Neural progenitor cell (in vitro differentiated cells): ENCODE measurements around the gene CORO6. TPM values are rescaled to one million over a fixed set of nuclear protein-coding genes. Genes with fewer than 3 reads are reported as not detected.

Source experiments
- DNase-seq: peaks from one replicate; pipeline ENCODE4 v3.0.0-alpha.2; 2016; ENCODE audit warnings: low spot score
- H2AFZ ChIP-seq: fragments of 200-600 bp; sonication (generic); replicated peaks from 2 replicates; pipeline ENCODE4 v1.6.1; 2016; ENCODE audit warnings: antibody characterized with exemption
- H3F3A ChIP-seq: fragments of 200-600 bp; sonication (generic); 2 replicates; pipeline ENCODE4 v1.6.1; 2016; ENCODE audit warnings: antibody characterized with exemption, low read depth
- H3K27ac ChIP-seq: fragments of 200-600 bp; sonication (generic); 2 replicates; pipeline ENCODE4 v1.5.1; 2016; ENCODE audit warnings: mild to moderate bottlenecking
- H3K27me3 ChIP-seq: fragments of 200-600 bp; sonication (generic); 2 replicates; pipeline ENCODE4 v1.6.1; 2016; ENCODE audit warnings: mild to moderate bottlenecking, moderate library complexity
- H3K36me3 ChIP-seq: fragments of 200-600 bp; sonication (generic); 2 replicates; pipeline ENCODE4 v1.5.1; 2016
- H3K4me1 ChIP-seq: fragments of 200-600 bp; sonication (generic); 2 replicates; pipeline ENCODE4 v1.6.1; 2016; ENCODE audit warnings: mixed run types
- H3K4me2 ChIP-seq: fragments of 200-600 bp; sonication (generic); 2 replicates; pipeline ENCODE4 v1.6.1; 2016
- H3K4me3 ChIP-seq: fragments of 200-600 bp; sonication (generic); 2 replicates; pipeline ENCODE4 v1.5.1; 2016
- H3K79me2 ChIP-seq: fragments of 200-600 bp; sonication (generic); 2 replicates; pipeline ENCODE4 v1.6.1; 2016; ENCODE audit warnings: low read depth
- H3K9ac ChIP-seq: fragments of 200-600 bp; sonication (generic); 2 replicates; pipeline ENCODE4 v1.6.1; 2016
- H3K9me3 ChIP-seq: fragments of 200-600 bp; sonication (generic); 2 replicates; pipeline ENCODE4 v1.5.1; 2016; ENCODE audit warnings: low read depth
- H4K20me1 ChIP-seq: fragments of 200-600 bp; sonication (generic); 2 replicates; pipeline ENCODE4 v1.6.1; 2016; ENCODE audit warnings: low read depth
- H3K27ac Mint-ChIP-seq: 3 replicates; pipeline ENCODE4 v1.8.0; 2021; ENCODE audit warnings: mixed read lengths
- H3K27me3 Mint-ChIP-seq: 2 replicates; pipeline ENCODE4 v1.8.0; 2022; ENCODE audit warnings: low read depth, mild to moderate bottlenecking, inconsistent platforms, moderate library complexity, mixed read lengths; ENCODE audit not compliant: insufficient read depth
- H3K36me3 Mint-ChIP-seq: 3 replicates; pipeline ENCODE4 v1.8.0; 2021; ENCODE audit warnings: mixed read lengths
- H3K4me1 Mint-ChIP-seq: 3 replicates; pipeline ENCODE4 v1.8.0; 2021; ENCODE audit warnings: mixed read lengths
- H3K4me3 Mint-ChIP-seq: 3 replicates; pipeline ENCODE4 v1.8.0; 2021; ENCODE audit warnings: mild to moderate bottlenecking, moderate library complexity, mixed read lengths
- H3K9me3 Mint-ChIP-seq: 3 replicates; pipeline ENCODE4 v1.8.0; 2020; ENCODE audit warnings: mixed read lengths
- CTCF ChIP-seq: fragments of 200-600 bp; sonication (generic); IDR thresholded peaks from 2 replicates; pipeline ENCODE4 v1.5.1; 2017; ENCODE audit warnings: antibody characterized with exemption, mild to moderate bottlenecking
- EZH2 ChIP-seq: fragments of 200-600 bp; sonication (generic); IDR thresholded peaks from 2 replicates; pipeline ENCODE4 v1.6.1; 2017; ENCODE audit warnings: antibody characterized with exemption, mild to moderate bottlenecking, moderate library complexity
- EZH2phosphoT487 ChIP-seq: fragments of 200-600 bp; sonication (generic); IDR thresholded peaks from 2 replicates; pipeline ENCODE4 v1.6.1; 2017; ENCODE audit warnings: antibody characterized with exemption
- total RNA-seq: library from RNA; depleted of rRNA; stranded (reverse); fragments of >200 nt; gene quantifications from 2 replicates; pipeline ENCODE4 v1.2.3, GENCODE V29; 2015; ENCODE audit warnings: low replicate concordance

Gene CORO6
- total RNA-seq, 1 donor from 2014 or later, result 3.9 TPM

- TF ChIP-seq CTCF (no peak), EZH2 (peak; percentile 26)
- H3K4me3 Mint-ChIP-seq, result peak overlapping the region; percentile 50
- Histone ChIP-seq H3K36me3 (no peaks in the 10 kb centered on the region), H3K4me1 (peaks cover 28% of the 10 kb centered on the region), H3K79me2 (no peaks in the 10 kb centered on the region), H3K9ac (no peak overlapping the region), H3K27me3 (peaks cover 84% of the 10 kb centered on the region), H2AFZ (peak overlapping the region; percentile 52), H3K4me3 (peak overlapping the region; percentile 25), H3K9me3 (no peaks in the 10 kb centered on the region), H3F3A (peaks cover 36% of the 10 kb centered on the region), H3K4me2 (peak overlapping the region; percentile 84), H4K20me1 (peaks cover 11% of the 10 kb centered on the region), H3K27ac (no peak overlapping the region)
- DNase-seq, result no peak
- no peak overlapping the region for H3K27ac Mint-ChIP-seq
- H3K4me1 Mint-ChIP-seq, result peaks cover 45% of the 10 kb centered on the region
- H3K36me3 Mint-ChIP-seq, result peaks cover 2% of the 10 kb centered on the region
- H3K9me3 Mint-ChIP-seq, result no peaks in the 10 kb centered on the region
- peaks cover 35% of the 10 kb centered on the region for H3K27me3 Mint-ChIP-seq
Observed at GRCh38 chr17:29618272-29619065, 4.2 kb downstream of the CORO6 start.

DNA sequence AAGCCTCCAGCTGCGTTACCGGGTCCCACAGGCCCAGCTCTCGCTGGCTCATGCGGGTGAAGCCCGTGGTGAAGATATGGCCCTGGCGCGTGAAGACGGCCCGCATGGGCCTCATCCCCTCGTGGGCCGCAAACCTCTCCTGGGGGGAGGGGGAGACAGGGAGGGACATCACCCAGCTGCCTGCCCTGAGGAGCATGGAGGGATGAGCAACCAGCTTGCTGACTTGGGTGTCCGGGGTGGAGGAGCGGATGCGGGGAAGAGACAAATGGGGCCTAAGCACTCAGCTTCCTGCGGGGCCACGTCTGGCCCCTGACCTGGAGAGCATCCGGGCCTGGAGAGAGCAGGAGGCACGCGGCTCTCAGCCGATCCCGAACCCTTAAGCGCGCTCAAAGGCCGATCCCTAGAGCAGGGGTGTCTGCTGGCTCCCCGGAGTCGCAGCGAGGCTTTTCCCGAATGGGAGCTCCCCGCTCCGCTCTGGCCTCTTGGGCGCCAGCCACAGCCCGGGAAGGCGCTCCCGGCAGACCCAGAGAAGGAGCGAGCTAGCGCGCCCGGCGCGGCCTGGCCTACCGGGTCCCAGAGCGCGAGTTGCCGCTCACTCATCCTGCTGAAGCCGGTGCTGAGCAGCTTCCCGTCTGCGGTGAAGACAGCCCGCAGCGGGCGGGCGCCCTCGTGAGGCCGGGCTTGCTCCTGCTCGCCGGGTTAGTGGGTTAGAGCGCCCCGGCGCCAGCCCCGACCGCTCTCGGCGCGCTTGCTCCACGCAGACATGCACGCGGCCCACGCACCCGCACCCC lies 5.0 kb downstream of the CORO6 start:
- Histone ChIP-seq H3K27ac (no peak overlapping the region), H2AFZ (peak overlapping the region; percentile 52), H3K9ac (no peak overlapping the region), H3K4me1 (peaks cover 23% of the 10 kb centered on the region), H3K4me3 (peak overlapping the region; percentile 25), H3K4me2 (peak overlapping the region; percentile 84), H3F3A (peaks cover 40% of the 10 kb centered on the region), H3K79me2 (no peaks in the 10 kb centered on the region), H3K9me3 (no peaks in the 10 kb centered on the region), H4K20me1 (peaks cover 11% of the 10 kb centered on the region), H3K27me3 (peaks cover 84% of the 10 kb centered on the region), H3K36me3 (no peaks in the 10 kb centered on the region)
- peak; percentile 83 for DNase-seq
- no peak overlapping the region for H3K27ac Mint-ChIP-seq
- peaks cover 41% of the 10 kb centered on the region for H3K4me1 Mint-ChIP-seq
- TF ChIP-seq EZH2phosphoT487 (peak; percentile 75), EZH2 (peak; percentile 64), CTCF (peak; percentile 67)
- H3K36me3 Mint-ChIP-seq, result peaks cover 2% of the 10 kb centered on the region
- no peaks in the 10 kb centered on the region for H3K9me3 Mint-ChIP-seq
- H3K27me3 Mint-ChIP-seq, result peaks cover 33% of the 10 kb centered on the region
- H3K4me3 Mint-ChIP-seq, result peak overlapping the region; percentile 30

DNA sequence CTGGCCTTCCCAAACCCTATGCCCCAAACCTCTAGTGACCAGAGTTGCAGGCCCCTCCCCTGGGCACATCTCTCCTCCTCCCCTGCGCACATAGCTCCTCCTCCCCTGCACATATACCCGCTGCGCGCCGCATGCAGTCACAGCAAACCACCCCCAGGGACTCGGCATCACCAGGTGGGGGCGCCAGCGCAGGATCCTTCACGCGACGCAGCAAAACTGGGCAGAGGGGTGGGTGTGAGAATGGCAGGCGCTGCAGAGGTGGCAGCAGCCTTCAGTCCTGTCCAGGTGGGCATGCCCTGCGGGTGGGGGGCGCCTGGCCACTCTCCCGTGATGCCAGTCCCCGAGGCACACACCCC lies 5.6 kb downstream of the CORO6 start:
- H3K27me3 Mint-ChIP-seq, result peaks cover 33% of the 10 kb centered on the region
- H3K27me3 ChIP-seq, result peaks cover 79% of the 10 kb centered on the region
- peak overlapping the region; percentile 84 for H3K4me2 ChIP-seq
- no peak overlapping the region for H3K27ac ChIP-seq
- H3K9me3 Mint-ChIP-seq, result no peaks in the 10 kb centered on the region
- no peak for TF ChIP-seq EZH2phosphoT487
- peak; percentile 76 for TF ChIP-seq CTCF
- H3K4me3 ChIP-seq, result peak overlapping the region; percentile 25
- no peaks in the 10 kb centered on the region for H3K36me3 ChIP-seq
- peak; percentile 87 for DNase-seq
- peaks cover 41% of the 10 kb centered on the region for H3F3A ChIP-seq
- H3K4me1 ChIP-seq, result peaks cover 23% of the 10 kb centered on the region
- H3K27ac Mint-ChIP-seq, result no peak overlapping the region
- peak overlapping the region; percentile 52 for H2AFZ ChIP-seq
- peaks cover 40% of the 10 kb centered on the region for H3K4me1 Mint-ChIP-seq
- no peak overlapping the region for H3K9ac ChIP-seq
- peak overlapping the region; percentile 70 for H3K4me3 Mint-ChIP-seq
- H3K9me3 ChIP-seq, result no peaks in the 10 kb centered on the region
- peaks cover 11% of the 10 kb centered on the region for H4K20me1 ChIP-seq
- H3K79me2 ChIP-seq, result no peaks in the 10 kb centered on the region
- H3K36me3 Mint-ChIP-seq, result peaks cover 2% of the 10 kb centered on the region
